Effector memory CD4-positive, alpha-beta T cell (primary cell): ENCODE measurements around the gene C2.
"Not testable (repeated sequence)": the region's sequence is repeated elsewhere in the genome, so short reads cannot be mapped to it uniquely, and the experiment has no call there.

Experiments used
- DNase-seq, 3 donors: peaks; one replicate each; pipeline ENCODE4 v3.0.0-alpha.2; 2020
- H3K27ac ChIP-seq: 2 replicates; pipeline ENCODE4 v1.7.0; 2013; ENCODE audit warnings: mild to moderate bottlenecking, low read length, moderate library complexity; ENCODE audit not compliant: insufficient read depth, poor library complexity, severe bottlenecking
- H3K27me3 ChIP-seq: replicated peaks from 2 replicates; pipeline ENCODE4 v1.7.0; 2013; ENCODE audit warnings: mild to moderate bottlenecking, low read length; ENCODE audit not compliant: insufficient read depth, control insufficient read depth, poor library complexity, severe bottlenecking
- H3K36me3 ChIP-seq: 2 replicates; pipeline ENCODE4 v1.7.0; 2013; ENCODE audit warnings: mild to moderate bottlenecking, low read length, moderate library complexity; ENCODE audit not compliant: control insufficient read depth, insufficient read depth
- H3K4me1 ChIP-seq: 2 replicates; pipeline ENCODE4 v1.7.0; 2013; ENCODE audit warnings: low read length, mild to moderate bottlenecking; ENCODE audit not compliant: control insufficient read depth, insufficient read depth, poor library complexity, severe bottlenecking
- H3K4me3 ChIP-seq: 2 replicates; pipeline ENCODE4 v1.7.0; 2013; ENCODE audit warnings: low read length, low read depth, mild to moderate bottlenecking; ENCODE audit not compliant: insufficient read depth, poor library complexity, severe bottlenecking
- H3K9me3 ChIP-seq: 2 replicates; pipeline ENCODE4 v1.7.0; 2013; ENCODE audit warnings: mild to moderate bottlenecking, low read length, moderate library complexity; ENCODE audit not compliant: control insufficient read depth

Gene C2

GRCh38 chr6:31906727-31907126, 20.8 kb upstream of the C2 start:
- not testable (repeated sequence) for H3K27ac ChIP-seq, H3K4me1 ChIP-seq, H3K9me3 ChIP-seq, H3K36me3 ChIP-seq, H3K27me3 ChIP-seq, H3K4me3 ChIP-seq, DNase-seq

- H3K27me3 ChIP-seq = no peaks in the 10 kb centered on the region
- peaks cover 5% of the 10 kb centered on the region for H3K4me1 ChIP-seq
- DNase-seq = no peak
Observed at GRCh38 chr6:31907158-31907813, 20.2 kb upstream of the C2 start.

GRCh38 chr6:31908255-31908654, 19.3 kb upstream of the C2 start:
- not testable (repeated sequence) for DNase-seq, H3K36me3 ChIP-seq, H3K27me3 ChIP-seq, H3K9me3 ChIP-seq, H3K27ac ChIP-seq, H3K4me1 ChIP-seq, H3K4me3 ChIP-seq

More at GRCh38 chr6:31907158-31907813, 20.2 kb upstream of the C2 start:
- H3K27ac ChIP-seq = no peak overlapping the region
- H3K4me3 ChIP-seq = no peak overlapping the region
- no peaks in the 10 kb centered on the region for H3K9me3 ChIP-seq
- no peaks in the 10 kb centered on the region for H3K36me3 ChIP-seq

- no peak for DNase-seq
- H3K4me3 ChIP-seq = no peak overlapping the region
- no peak overlapping the region for H3K27ac ChIP-seq
- no peaks in the 10 kb centered on the region for H3K36me3 ChIP-seq
- no peaks in the 10 kb centered on the region for H3K9me3 ChIP-seq
- no peaks in the 10 kb centered on the region for H3K27me3 ChIP-seq
- H3K4me1 ChIP-seq = no peaks in the 10 kb centered on the region
Observed at GRCh38 chr6:31908791-31909190, 18.7 kb upstream of the C2 start.

- H3K9me3 ChIP-seq, H3K27ac ChIP-seq, DNase-seq, H3K4me3 ChIP-seq, H3K4me1 ChIP-seq, H3K36me3 ChIP-seq, H3K27me3 ChIP-seq: not testable (repeated sequence)
Observed at GRCh38 chr6:31909298-31909697, 18.2 kb upstream of the C2 start.

GRCh38 chr6:31911826-31912585, 15.5 kb upstream of the C2 start:
- no peaks in the 10 kb centered on the region for H3K9me3 ChIP-seq
- no peaks in the 10 kb centered on the region for H3K4me1 ChIP-seq
- H3K27me3 ChIP-seq = no peaks in the 10 kb centered on the region
- no peaks in the 10 kb centered on the region for H3K36me3 ChIP-seq
- no peak overlapping the region for H3K27ac ChIP-seq
- no peak for DNase-seq
- H3K4me3 ChIP-seq = no peak overlapping the region

GRCh38 chr6:31915351-31915750, 12.2 kb upstream of the C2 start:
- no peaks in the 10 kb centered on the region for H3K9me3 ChIP-seq
- H3K4me3 ChIP-seq = no peak overlapping the region
- no peak overlapping the region for H3K27ac ChIP-seq
- no peaks in the 10 kb centered on the region for H3K4me1 ChIP-seq
- no peaks in the 10 kb centered on the region for H3K36me3 ChIP-seq
- no peaks in the 10 kb centered on the region for H3K27me3 ChIP-seq
- DNase-seq = no peak

- H3K27me3 ChIP-seq = no peaks in the 10 kb centered on the region
- H3K4me1 ChIP-seq = no peaks in the 10 kb centered on the region
Observed at GRCh38 chr6:31915756-31916155, 11.8 kb upstream of the C2 start.

GRCh38 chr6:31918069-31918720, 9.3 kb upstream of the C2 start:
- Histone ChIP-seq H3K4me3 (no peak overlapping the region), H3K36me3 (no peaks in the 10 kb centered on the region), H3K9me3 (no peaks in the 10 kb centered on the region), H3K27ac (no peak overlapping the region), H3K27me3 (no peaks in the 10 kb centered on the region), H3K4me1 (no peaks in the 10 kb centered on the region)
- no peak for DNase-seq

More at GRCh38 chr6:31915756-31916155, 11.8 kb upstream of the C2 start:
- no peaks in the 10 kb centered on the region for H3K36me3 ChIP-seq
- no peak for DNase-seq
- no peaks in the 10 kb centered on the region for H3K9me3 ChIP-seq
- H3K27ac ChIP-seq = no peak overlapping the region
- no peak overlapping the region for H3K4me3 ChIP-seq
